GM11168 (cell line): Measurements from ENCODE around the gene GABBR2.

ENCODE experiments used
- in situ Hi-C: fragments of 300-500 bp; cut with MboI; formaldehyde crosslinking; loops from one replicate; pipeline ENCODE4 v1.12.0; 2022; ENCODE audit warnings: low sequenced_read_pairs; ENCODE audit not compliant: unreplicated experiment

The GABBR2 gene

DNA sequence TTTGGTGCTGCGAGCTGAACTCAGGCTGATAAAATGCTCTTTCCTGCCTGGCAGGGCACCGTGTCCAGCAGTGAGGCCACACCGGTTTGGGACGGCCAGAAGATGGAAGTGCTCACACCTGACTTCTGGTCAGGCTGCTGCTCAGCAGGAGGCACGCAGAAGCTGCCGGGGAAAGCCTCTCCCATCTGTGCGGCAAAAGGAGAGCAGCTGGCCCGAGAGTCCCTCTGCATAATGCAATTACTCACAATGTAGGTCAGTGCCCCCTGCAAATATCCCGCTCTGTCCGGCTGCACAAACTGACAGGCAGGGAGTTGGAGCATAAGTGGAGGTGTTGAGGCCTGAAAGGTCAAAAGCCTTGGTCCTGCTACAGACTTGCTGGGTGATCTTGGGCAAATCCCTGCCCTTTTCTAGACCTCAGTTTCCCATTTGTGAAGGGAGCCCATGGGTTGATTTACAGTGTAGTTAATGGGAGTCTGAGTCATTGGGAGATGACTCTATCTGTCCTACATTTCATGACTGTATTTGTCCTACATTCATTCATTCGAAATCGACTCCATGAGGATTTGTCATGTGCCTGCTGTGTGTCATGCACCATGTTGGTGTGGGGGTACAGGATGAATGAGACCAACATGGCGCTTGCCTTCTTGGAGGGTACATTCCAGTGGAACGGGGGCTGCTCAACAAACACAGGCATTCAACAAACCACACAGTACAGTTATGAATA, 391.4 kb downstream of the GABBR2 start:
- in situ Hi-C loops, result no loop called here

GRCh38 chr9:98316445-98317133, 392.1 kb downstream of the GABBR2 start:
- in situ Hi-C loops, result no loop called here

- in situ Hi-C loops, result no loop called here
Measured at GRCh38 chr9:98315551-98316060, 393.1 kb downstream of the GABBR2 start.

- in situ Hi-C loops, result no loop called here
Measured at GRCh38 chr9:98315067-98315453, 393.7 kb downstream of the GABBR2 start.

GRCh38 chr9:98314381-98315066, 394.2 kb downstream of the GABBR2 start:
- in situ Hi-C loops, result loop anchor here (5.0 kb wide), 1 partner anchor 458 kb away; no protein-coding TSS in a partner anchor

DNA sequence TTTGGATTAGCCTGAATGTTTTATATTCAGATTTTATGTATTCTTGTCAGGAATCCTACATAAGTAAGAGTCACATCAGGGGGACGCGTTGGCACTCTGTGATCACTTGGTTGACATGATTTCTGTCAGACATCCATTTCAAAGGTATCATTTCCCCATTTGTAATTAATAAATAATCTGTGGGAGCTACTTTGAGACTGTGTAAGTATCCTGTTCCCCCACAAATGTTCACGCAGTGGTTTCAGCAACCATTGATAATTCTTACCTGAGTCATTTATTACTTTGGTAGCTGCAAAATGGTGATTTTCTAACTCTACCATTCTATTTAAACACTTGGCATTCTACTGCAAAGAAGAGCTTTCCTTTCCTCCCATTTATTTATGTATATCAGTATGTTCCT, 396.4 kb downstream of the GABBR2 start:
- in situ Hi-C loops, result loop anchor here (5.0 kb wide), 1 partner anchor 460 kb away; no protein-coding TSS in a partner anchor

DNA sequence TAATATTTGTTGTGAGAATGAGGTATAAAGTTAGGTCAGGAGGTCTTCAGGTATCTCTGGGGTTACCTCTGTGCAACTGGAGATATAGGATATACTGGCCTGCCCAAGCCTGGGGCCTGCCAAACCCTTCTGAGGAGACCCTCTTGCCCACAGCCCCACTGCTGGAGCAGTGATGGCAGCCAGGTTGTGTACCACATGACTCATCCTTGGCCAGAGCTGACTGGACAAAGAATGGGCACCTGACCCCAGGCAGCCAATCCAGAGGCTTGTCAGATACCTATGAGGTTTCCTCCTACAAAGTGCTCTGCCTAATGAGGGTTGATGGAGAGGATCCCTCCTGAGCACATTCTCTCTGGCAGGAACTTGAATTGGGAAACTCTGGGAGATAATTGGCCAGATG, 397.2 kb downstream of the GABBR2 start:
- in situ Hi-C loops, result loop anchor here (5.0 kb wide), 1 partner anchor 461 kb away; no protein-coding TSS in a partner anchor

GRCh38 chr9:98310752-98311392, 397.9 kb downstream of the GABBR2 start:
- in situ Hi-C loops, result loop anchor here (5.0 kb wide), 1 partner anchor 461 kb away; no protein-coding TSS in a partner anchor

DNA sequence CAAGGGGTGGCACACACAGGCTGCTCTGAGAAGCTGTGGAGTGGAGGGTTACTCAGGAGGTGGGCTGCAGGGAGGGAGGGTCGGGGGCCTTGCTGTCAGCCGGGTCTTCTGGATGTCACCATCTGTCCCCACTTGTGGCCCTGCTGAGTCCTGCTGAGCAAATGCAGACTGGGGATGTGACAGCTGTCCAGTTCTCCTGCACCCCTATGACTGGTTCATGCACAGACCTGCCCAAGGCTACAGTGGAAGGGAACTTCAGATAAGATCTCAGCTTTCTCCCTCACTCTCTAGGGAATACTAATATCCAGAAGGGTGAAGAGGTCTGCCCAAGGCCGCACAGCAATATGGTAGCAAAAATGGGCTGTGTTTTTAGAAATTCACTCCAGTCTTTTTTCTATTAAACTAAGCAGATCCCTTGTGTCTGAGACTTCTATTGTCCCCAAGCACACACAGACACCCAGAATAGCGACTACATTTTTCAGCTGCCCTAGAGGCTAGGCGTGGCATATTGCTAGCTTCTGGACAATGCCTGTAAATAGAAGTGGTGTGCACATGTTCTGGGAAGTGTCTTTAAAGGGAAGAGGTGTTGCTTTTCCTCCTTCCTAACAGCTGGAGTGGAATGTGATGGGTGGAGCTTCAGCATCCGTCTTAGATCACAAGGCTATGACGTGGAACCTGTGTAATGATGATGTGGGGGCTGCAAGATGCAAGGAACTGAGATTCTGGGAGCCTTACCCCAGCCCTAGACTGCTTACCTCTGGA, 402.2 kb downstream of the GABBR2 start:
- in situ Hi-C loops, result no loop called here

GRCh38 chr9:98304381-98304780, 404.4 kb downstream of the GABBR2 start:
- in situ Hi-C loops, result no loop called here

DNA sequence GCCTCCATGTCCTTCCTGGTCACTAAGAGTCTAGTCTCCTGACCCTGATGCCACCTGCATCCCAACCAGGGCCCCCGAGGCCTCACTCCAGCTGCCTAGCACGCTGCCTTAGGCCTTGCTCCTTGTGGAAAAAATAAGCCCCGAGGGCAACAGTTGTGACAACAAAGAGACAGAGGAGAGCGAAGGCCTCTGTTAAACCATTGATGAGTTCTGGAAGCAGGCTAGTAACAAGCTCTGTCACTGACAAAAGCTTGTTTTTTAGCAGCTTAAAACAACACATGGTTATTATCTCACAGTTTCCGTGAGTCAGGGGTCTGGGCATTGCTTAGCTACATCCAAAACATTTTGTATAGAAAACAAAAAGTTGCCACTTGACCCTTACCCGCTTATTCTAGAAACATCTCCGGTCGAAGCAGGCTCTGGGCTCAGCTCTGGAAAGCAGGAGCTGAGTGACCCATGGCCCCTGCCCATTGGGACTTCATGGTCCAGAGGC, 405.1 kb downstream of the GABBR2 start:
- in situ Hi-C loops, result no loop called here

- in situ Hi-C loops, result no loop called here
Measured at GRCh38 chr9:98302938-98303632, 405.6 kb downstream of the GABBR2 start.

GRCh38 chr9:98302150-98302549, 406.6 kb downstream of the GABBR2 start:
- in situ Hi-C loops, result no loop called here

DNA sequence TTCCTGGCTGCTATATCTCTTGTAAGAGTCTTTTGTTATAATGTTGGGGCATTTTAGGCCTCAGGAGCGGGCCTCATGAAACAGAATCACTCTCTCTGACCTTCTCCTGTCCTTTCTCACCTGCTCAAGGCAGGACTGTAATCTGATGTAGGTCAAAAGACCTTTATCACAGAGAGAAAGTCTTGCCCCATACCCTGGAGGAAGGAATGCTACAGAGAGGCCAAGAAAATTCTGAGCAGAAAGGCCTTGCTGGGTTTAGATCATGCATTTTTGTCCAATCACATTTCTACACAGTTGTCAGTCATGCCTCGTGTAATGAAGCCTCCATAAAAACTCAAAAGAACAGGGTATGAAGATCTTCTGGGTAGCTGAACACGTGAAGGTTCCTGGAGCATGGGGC, 408.1 kb downstream of the GABBR2 start:
- in situ Hi-C loops, result no loop called here

DNA sequence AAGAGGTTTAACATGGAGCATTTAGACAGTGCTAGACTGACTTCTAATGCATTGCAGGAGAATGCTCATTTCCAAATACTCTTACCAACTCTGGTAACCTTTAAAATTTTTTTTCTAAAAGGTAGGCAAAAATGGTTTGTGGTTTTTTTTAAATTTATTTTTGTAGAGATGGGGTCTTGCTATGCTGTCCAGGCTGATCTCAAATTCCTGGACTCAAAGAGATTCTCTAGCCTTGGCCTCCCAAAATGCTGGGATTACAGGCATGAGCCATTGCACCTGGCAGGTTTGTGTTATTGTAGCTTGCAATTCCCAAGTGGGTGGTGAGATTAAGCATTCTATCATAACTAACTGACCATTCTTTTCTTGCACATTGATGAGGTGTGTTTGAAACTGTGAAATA, 410.3 kb downstream of the GABBR2 start:
- in situ Hi-C loops, result no loop called here

DNA sequence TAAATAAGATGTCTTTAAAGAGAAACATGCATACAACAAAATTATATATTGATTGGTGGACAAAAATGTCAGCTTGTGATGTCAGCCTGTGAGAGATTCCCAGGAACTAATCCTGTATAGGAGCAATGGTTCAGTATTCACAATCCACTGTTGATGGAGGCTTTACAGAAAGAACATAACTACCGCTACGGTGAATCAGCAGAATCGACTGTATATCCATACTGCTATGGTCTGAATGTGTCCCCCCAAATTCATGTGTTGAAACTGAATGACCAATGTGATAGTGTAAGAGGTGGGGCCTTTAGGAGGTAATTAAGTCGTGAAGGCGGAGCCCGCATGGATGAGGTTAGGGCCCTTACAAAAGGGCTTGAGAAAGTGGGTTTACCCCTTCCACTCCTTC, 412.9 kb downstream of the GABBR2 start:
- in situ Hi-C loops, result no loop called here

DNA sequence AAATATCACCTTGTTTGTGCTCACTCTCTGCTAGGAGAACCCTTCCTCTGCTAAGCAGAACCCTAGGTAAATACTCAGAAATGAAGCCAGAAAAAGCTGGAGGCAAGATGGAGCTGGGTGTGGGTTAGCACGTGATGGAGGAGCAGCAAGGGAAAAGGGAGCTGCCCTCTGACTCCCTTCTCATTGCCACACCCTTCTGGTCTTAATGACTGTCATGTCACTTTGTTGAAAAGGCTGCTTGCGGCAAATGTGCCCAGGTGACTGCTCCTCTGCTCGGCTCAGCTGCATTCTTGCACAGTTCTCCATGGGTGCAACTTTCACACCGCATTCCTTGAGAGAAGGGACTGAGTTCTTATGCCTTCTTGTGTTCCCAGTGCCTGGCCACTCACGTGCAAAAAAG, 416.9 kb downstream of the GABBR2 start:
- in situ Hi-C loops, result no loop called here

DNA sequence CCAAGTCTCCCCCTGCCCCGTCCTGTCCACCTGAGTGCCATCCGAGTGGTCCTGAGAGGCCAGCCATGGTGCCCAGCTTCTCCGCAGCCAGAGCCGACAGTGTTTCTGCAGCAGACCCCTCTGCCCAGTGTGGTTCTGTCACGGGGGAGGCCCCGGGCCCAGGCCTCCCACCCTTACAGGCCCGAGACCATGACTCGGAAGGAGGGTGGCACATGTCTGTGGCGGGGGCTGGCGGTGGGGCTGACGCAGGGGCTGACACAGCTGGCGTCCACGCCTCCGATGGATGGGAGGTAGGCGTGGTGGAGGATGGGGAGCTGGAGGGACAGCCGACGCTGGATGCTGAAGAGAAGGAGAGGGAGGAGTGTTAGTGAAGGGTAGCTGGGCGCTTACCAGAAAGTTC, 418.3 kb downstream of the GABBR2 start:
- in situ Hi-C loops, result no loop called here

- in situ Hi-C loops, result no loop called here
Measured at GRCh38 chr9:98289614-98290201, 419.0 kb downstream of the GABBR2 start.
